Neural progenitor cell (in vitro differentiated cells): Measurements from ENCODE around the gene ITPK1. TPM values are rescaled to one million over a fixed set of nuclear protein-coding genes. Genes with fewer than 3 reads are reported as not detected.
A peak's percentile ranks its signal among the peaks of the same experiment; 100 is the strongest.

Experiments used
- DNase-seq: peaks from one replicate; pipeline ENCODE4 v3.0.0-alpha.2; 2016; ENCODE audit warnings: low spot score
- H2AFZ ChIP-seq: fragments of 200-600 bp; sonication (generic); replicated peaks from 2 replicates; pipeline ENCODE4 v1.6.1; 2016; ENCODE audit warnings: antibody characterized with exemption
- H3F3A ChIP-seq: fragments of 200-600 bp; sonication (generic); 2 replicates; pipeline ENCODE4 v1.6.1; 2016; ENCODE audit warnings: antibody characterized with exemption, low read depth
- H3K27ac ChIP-seq: fragments of 200-600 bp; sonication (generic); 2 replicates; pipeline ENCODE4 v1.5.1; 2016; ENCODE audit warnings: mild to moderate bottlenecking
- H3K27me3 ChIP-seq: fragments of 200-600 bp; sonication (generic); 2 replicates; pipeline ENCODE4 v1.6.1; 2016; ENCODE audit warnings: mild to moderate bottlenecking, moderate library complexity
- H3K36me3 ChIP-seq: fragments of 200-600 bp; sonication (generic); 2 replicates; pipeline ENCODE4 v1.5.1; 2016
- H3K4me1 ChIP-seq: fragments of 200-600 bp; sonication (generic); 2 replicates; pipeline ENCODE4 v1.6.1; 2016; ENCODE audit warnings: mixed run types
- H3K4me2 ChIP-seq: fragments of 200-600 bp; sonication (generic); 2 replicates; pipeline ENCODE4 v1.6.1; 2016
- H3K4me3 ChIP-seq: fragments of 200-600 bp; sonication (generic); 2 replicates; pipeline ENCODE4 v1.5.1; 2016
- H3K79me2 ChIP-seq: fragments of 200-600 bp; sonication (generic); 2 replicates; pipeline ENCODE4 v1.6.1; 2016; ENCODE audit warnings: low read depth
- H3K9ac ChIP-seq: fragments of 200-600 bp; sonication (generic); 2 replicates; pipeline ENCODE4 v1.6.1; 2016
- H3K9me3 ChIP-seq: fragments of 200-600 bp; sonication (generic); 2 replicates; pipeline ENCODE4 v1.5.1; 2016; ENCODE audit warnings: low read depth
- H4K20me1 ChIP-seq: fragments of 200-600 bp; sonication (generic); 2 replicates; pipeline ENCODE4 v1.6.1; 2016; ENCODE audit warnings: low read depth
- H3K27ac Mint-ChIP-seq: 3 replicates; pipeline ENCODE4 v1.8.0; 2021; ENCODE audit warnings: mixed read lengths
- H3K27me3 Mint-ChIP-seq: 2 replicates; pipeline ENCODE4 v1.8.0; 2022; ENCODE audit warnings: low read depth, mild to moderate bottlenecking, inconsistent platforms, moderate library complexity, mixed read lengths; ENCODE audit not compliant: insufficient read depth
- H3K36me3 Mint-ChIP-seq: 3 replicates; pipeline ENCODE4 v1.8.0; 2021; ENCODE audit warnings: mixed read lengths
- H3K4me1 Mint-ChIP-seq: 3 replicates; pipeline ENCODE4 v1.8.0; 2021; ENCODE audit warnings: mixed read lengths
- H3K4me3 Mint-ChIP-seq: 3 replicates; pipeline ENCODE4 v1.8.0; 2021; ENCODE audit warnings: mild to moderate bottlenecking, moderate library complexity, mixed read lengths
- H3K9me3 Mint-ChIP-seq: 3 replicates; pipeline ENCODE4 v1.8.0; 2020; ENCODE audit warnings: mixed read lengths
- EZH2 ChIP-seq: fragments of 200-600 bp; sonication (generic); IDR thresholded peaks from 2 replicates; pipeline ENCODE4 v1.6.1; 2017; ENCODE audit warnings: antibody characterized with exemption, mild to moderate bottlenecking, moderate library complexity
- EZH2phosphoT487 ChIP-seq: fragments of 200-600 bp; sonication (generic); IDR thresholded peaks from 2 replicates; pipeline ENCODE4 v1.6.1; 2017; ENCODE audit warnings: antibody characterized with exemption
- total RNA-seq: library from RNA; depleted of rRNA; stranded (reverse); fragments of >200 nt; gene quantifications from 2 replicates; pipeline ENCODE4 v1.2.3, GENCODE V29; 2015; ENCODE audit warnings: low replicate concordance
- TF ChIP-seq, protein P1 (sequence below): fragments of 200-600 bp; sonication (generic); IDR thresholded peaks from 2 replicates; pipeline ENCODE4 v1.5.1; 2017; ENCODE audit warnings: antibody characterized with exemption, mild to moderate bottlenecking

ITPK1 gene
- total RNA-seq, 1 donor from 2014 or later: 25.8 TPM

DNA sequence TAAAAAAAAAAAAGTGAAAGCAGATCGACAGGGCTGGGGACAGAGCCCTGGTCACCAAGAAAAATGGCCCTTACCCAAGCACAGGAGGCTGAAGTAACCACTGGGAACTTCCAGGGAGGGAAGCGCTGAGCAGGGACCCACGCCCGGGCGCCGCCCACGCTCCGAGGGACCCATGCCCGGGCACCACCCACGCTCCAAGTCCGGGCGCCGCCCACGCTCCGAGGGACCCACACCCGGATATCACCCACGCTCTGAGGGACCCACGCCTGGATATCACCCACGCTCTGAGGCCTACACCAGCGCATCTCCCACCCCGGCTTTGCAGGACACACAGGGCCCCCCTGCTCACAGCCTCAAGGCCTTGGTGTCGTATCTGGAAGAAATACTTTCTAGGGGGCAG is 167.1 kb downstream of the ITPK1 start:
- Histone ChIP-seq H3F3A (no peaks in the 10 kb centered on the region), H3K4me2 (no peak overlapping the region), H3K9me3 (no peaks in the 10 kb centered on the region), H3K4me1 (no peaks in the 10 kb centered on the region), H3K79me2 (no peaks in the 10 kb centered on the region), H3K9ac (no peak overlapping the region), H4K20me1 (no peaks in the 10 kb centered on the region), H3K4me3 (no peak overlapping the region), H3K27ac (no peak overlapping the region), H3K27me3 (no peaks in the 10 kb centered on the region), H2AFZ (no peak overlapping the region), H3K36me3 (no peaks in the 10 kb centered on the region)
- H3K36me3 Mint-ChIP-seq: peaks cover 2% of the 10 kb centered on the region
- peaks cover 9% of the 10 kb centered on the region for H3K27me3 Mint-ChIP-seq
- no peaks in the 10 kb centered on the region for H3K9me3 Mint-ChIP-seq
- H3K27ac Mint-ChIP-seq: no peak overlapping the region
- TF ChIP-seq EZH2 (no peak), EZH2phosphoT487 (no peak)
- TF ChIP-seq, protein P1, sequence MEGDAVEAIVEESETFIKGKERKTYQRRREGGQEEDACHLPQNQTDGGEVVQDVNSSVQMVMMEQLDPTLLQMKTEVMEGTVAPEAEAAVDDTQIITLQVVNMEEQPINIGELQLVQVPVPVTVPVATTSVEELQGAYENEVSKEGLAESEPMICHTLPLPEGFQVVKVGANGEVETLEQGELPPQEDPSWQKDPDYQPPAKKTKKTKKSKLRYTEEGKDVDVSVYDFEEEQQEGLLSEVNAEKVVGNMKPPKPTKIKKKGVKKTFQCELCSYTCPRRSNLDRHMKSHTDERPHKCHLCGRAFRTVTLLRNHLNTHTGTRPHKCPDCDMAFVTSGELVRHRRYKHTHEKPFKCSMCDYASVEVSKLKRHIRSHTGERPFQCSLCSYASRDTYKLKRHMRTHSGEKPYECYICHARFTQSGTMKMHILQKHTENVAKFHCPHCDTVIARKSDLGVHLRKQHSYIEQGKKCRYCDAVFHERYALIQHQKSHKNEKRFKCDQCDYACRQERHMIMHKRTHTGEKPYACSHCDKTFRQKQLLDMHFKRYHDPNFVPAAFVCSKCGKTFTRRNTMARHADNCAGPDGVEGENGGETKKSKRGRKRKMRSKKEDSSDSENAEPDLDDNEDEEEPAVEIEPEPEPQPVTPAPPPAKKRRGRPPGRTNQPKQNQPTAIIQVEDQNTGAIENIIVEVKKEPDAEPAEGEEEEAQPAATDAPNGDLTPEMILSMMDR: no peak
- DNase-seq: no peak
- H3K4me1 Mint-ChIP-seq: no peaks in the 10 kb centered on the region
- H3K4me3 Mint-ChIP-seq: no peak overlapping the region

DNA sequence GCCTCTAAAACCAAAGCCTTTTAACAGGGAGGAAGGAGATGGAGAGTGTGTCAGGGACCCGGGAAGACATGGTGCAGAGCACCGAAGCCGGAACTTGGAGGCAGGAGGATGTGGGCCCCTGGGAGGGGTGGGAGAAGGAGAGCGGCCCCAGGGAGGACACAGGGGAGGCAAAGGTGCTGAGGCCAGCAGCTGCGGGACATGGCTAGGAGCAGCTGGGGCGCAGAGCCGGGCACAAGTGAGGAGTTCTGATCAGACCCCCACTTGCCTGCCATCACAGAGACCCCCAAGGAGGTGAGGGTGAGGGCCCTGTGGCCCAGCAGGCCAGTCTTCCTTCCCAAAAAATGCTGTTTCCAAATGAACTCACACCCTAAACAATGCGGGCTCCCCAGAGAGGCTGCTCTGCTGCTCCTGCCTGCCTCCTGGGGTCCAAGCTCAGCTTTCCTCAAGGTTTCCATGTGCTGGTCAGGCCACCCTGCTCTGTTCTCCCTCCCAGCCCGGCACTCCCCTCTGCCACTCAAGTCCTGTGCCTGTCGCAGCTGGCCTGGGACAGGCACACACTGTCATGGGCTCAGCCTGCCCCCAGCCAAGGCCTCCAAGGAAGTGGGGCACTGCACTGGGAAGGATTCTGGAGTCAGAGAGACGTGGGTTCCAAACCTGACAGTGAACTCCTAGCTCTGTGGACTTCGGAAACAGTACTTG is 168.7 kb downstream of the ITPK1 start:
- Histone ChIP-seq H3F3A (no peaks in the 10 kb centered on the region), H3K27me3 (no peaks in the 10 kb centered on the region), H3K4me2 (no peak overlapping the region), H3K36me3 (no peaks in the 10 kb centered on the region), H3K9me3 (no peaks in the 10 kb centered on the region), H3K4me3 (no peak overlapping the region), H4K20me1 (no peaks in the 10 kb centered on the region), H3K27ac (no peak overlapping the region), H3K9ac (peak overlapping the region; percentile 27), H2AFZ (no peak overlapping the region), H3K4me1 (no peaks in the 10 kb centered on the region), H3K79me2 (no peaks in the 10 kb centered on the region)
- peaks cover 6% of the 10 kb centered on the region for H3K27me3 Mint-ChIP-seq
- no peak for DNase-seq
- H3K4me3 Mint-ChIP-seq: no peak overlapping the region
- H3K4me1 Mint-ChIP-seq: no peaks in the 10 kb centered on the region
- no peak overlapping the region for H3K27ac Mint-ChIP-seq
- TF ChIP-seq EZH2: no peak
- TF ChIP-seq, protein P1: no peak
- TF ChIP-seq EZH2phosphoT487: no peak
- peaks cover 2% of the 10 kb centered on the region for H3K36me3 Mint-ChIP-seq
- no peaks in the 10 kb centered on the region for H3K9me3 Mint-ChIP-seq

DNA sequence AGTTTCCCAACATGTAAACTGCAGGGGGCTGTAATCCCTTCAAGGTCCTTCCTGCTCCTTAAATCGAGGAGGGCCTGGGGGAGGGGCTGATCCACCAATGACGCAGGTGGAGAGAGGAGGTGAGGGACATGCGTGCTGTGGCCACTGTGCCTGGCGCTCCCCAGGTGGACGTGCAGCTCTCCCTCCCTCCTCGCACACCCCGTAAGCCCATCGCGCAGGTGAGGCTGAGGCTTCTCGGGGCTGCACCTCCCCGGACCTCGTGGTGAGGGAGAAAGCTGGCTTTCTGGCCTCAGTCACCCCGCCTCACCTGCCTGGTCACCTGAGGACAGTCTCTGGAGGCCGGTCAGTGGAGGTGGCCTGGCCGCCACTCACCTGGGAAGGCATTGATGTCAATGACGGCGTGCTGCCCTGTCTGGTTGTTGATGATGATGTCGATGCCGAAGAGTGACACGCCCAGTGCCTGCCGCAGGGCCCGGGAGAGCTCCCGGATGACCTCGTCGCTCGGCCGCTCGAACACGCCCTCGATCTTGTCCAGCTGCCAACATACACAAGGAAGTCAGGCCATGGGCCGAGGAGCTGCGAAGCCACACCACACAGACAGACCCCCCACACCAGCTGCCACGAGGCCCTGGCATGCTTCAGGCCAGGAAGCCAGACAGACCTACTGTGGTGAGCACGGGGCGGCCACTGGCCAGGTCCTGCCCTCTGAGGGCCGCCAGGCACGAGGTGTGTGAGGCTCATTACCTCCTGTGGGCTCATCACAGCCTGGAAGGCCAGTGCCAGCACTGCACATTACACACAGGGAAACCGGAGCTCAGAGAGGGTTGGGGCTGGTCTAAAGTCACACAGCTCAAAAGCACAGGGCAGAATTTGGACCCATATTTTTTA is 169.5 kb downstream of the ITPK1 start:
- Histone ChIP-seq H4K20me1 (no peaks in the 10 kb centered on the region), H3K9ac (no peak overlapping the region), H3K9me3 (no peaks in the 10 kb centered on the region), H3K79me2 (no peaks in the 10 kb centered on the region), H3K36me3 (no peaks in the 10 kb centered on the region), H2AFZ (no peak overlapping the region), H3F3A (no peaks in the 10 kb centered on the region), H3K4me1 (no peaks in the 10 kb centered on the region), H3K4me3 (no peak overlapping the region), H3K27ac (no peak overlapping the region), H3K4me2 (no peak overlapping the region), H3K27me3 (no peaks in the 10 kb centered on the region)
- DNase-seq: no peak
- H3K27ac Mint-ChIP-seq: no peak overlapping the region
- no peak overlapping the region for H3K4me3 Mint-ChIP-seq
- peaks cover 2% of the 10 kb centered on the region for H3K36me3 Mint-ChIP-seq
- TF ChIP-seq EZH2 (no peak), EZH2phosphoT487 (no peak)
- TF ChIP-seq, protein P1: no peak
- H3K27me3 Mint-ChIP-seq: peaks cover 7% of the 10 kb centered on the region
- H3K4me1 Mint-ChIP-seq: no peaks in the 10 kb centered on the region
- H3K9me3 Mint-ChIP-seq: no peaks in the 10 kb centered on the region
